Measurements from ENCODE around the gene PDS5B. TPM values are rescaled to one million over a fixed set of nuclear protein-coding genes. Genes with fewer than 3 reads are reported as not detected.

The PDS5B gene
- total and polyA plus RNA-seq, 2 of the 8 experiments (the other 6 are each of a cell fraction or from before 2014, with no cell fraction given): 5.5 to 54.6 TPM

DNA sequence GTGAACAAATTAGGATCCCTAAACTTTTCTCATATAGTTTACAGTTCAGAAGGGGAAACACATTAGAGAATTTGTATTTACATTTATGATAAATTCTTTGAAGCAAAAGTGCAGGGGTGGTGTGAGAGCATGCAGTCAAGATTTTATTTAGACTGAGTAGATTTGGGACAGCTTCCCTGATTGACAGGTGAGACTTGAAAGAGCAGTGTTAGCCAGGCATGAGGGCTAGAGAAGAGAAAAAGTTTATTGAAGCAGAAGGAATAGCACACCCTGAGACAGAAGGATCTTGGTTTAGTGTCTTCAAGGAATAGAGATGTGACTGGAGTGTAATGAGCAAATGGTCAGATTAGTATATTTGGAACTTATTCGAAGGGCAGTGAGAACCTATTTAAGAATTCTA is 50.5 kb downstream of the PDS5B start (continued):
- no peak for TF ChIP-seq GABPA (IDR thresholded peaks at IDR 0.05; ENCODE audit: borderline replicate concordance, insufficient read depth, low read length)
- TF ChIP-seq KDM1A (IDR thresholded peaks at IDR 0.05; ENCODE audit: borderline replicate concordance, low read length): no peak
- no peak for TF ChIP-seq CTBP2 (IDR thresholded peaks at IDR 0.05; ENCODE audit: borderline replicate concordance, insufficient read depth, insufficient read length, low read length)
- no peak for TF ChIP-seq ASH2L (IDR thresholded peaks at IDR 0.05; ENCODE audit: low read length)
- TF ChIP-seq KDM4A (IDR thresholded peaks at IDR 0.05; ENCODE audit: low read depth, low read length, severe bottlenecking): no peak

Measured in H1 (cell line).